CD4-positive, alpha-beta T cell (primary cell): ENCODE results near the gene GSK3A. TPM values are rescaled to one million over a fixed set of nuclear protein-coding genes. Genes with fewer than 3 reads are reported as not detected.

ENCODE experiments used
- ATAC-seq: fragments of 200-7000 bp; cut with Tn5 transposase; one replicate; pipeline ENCODE4 v1.10.0; 2022; ENCODE audit warnings: mild to moderate bottlenecking; ENCODE audit not compliant: poor library complexity
- CTCF ChIA-PET: fragments of 350-600 bp; sonication (Branson Sonifier 250); formaldehyde crosslinking; loops from one replicate; lab custom pipeline; 2021; ENCODE audit warnings: antibody characterized with exemption, inconsistent platforms; lab: Charles Lee
- POLR2A ChIA-PET: fragments of 350-600 bp; sonication (Branson Sonifier 250); formaldehyde crosslinking; loops from one replicate; lab custom pipeline; 2021; ENCODE audit warnings: antibody characterized with exemption, inconsistent platforms; lab: Charles Lee
- DNase-seq, 14 experiments: peaks; one replicate each; pipeline ENCODE4 v3.0.0-alpha.2; 2013 to 2020; ENCODE audit warnings: mixed read lengths in 2 of 14
- H3K27ac ChIP-seq, 2 donors: one replicate each; pipeline versions ENCODE4 v1.5.1 to v1.7.0; 2013; ENCODE audit warnings: low read length in 2 of 2, low read depth in 1 of 2, mild to moderate bottlenecking in 1 of 2
- H3K27me3 ChIP-seq, 2 experiments: 1 replicate in 1 of 2; 2 replicates in 1 of 2; pipeline versions ENCODE4 v1.6.1 to v1.7.0; 2013; ENCODE audit warnings: low read length in 2 of 2, control low read depth in 1 of 2, mild to moderate bottlenecking in 1 of 2, moderate library complexity in 1 of 2; ENCODE audit not compliant: insufficient read depth in 2 of 2, control insufficient read depth in 1 of 2
- H3K36me3 ChIP-seq: one replicate; pipeline ENCODE4 v1.6.1; 2013; ENCODE audit warnings: low read length, control low read depth; ENCODE audit not compliant: insufficient read depth
- H3K4me1 ChIP-seq: one replicate; pipeline ENCODE4 v1.6.1; 2013; ENCODE audit warnings: low read length, control low read depth; ENCODE audit not compliant: insufficient read depth
- H3K4me3 ChIP-seq: one replicate; pipeline ENCODE4 v1.5.1; 2013; ENCODE audit warnings: mild to moderate bottlenecking, low read length, moderate library complexity
- H3K9me3 ChIP-seq, 2 experiments: 1 replicate in 1 of 2; 2 replicates in 1 of 2; pipeline versions ENCODE4 v1.6.1 to v1.7.0; 2013; ENCODE audit warnings: low read length in 2 of 2, mild to moderate bottlenecking in 2 of 2, control low read depth in 1 of 2, moderate library complexity in 1 of 2; ENCODE audit not compliant: control insufficient read depth in 1 of 2, insufficient read depth in 1 of 2
- H3K27ac Mint-ChIP-seq: one replicate; pipeline ENCODE4 v1.8.0; 2020; ENCODE audit warnings: mixed read lengths
- H3K27me3 Mint-ChIP-seq: one replicate; pipeline ENCODE4 v1.8.0; 2021; ENCODE audit warnings: mixed read lengths
- H3K36me3 Mint-ChIP-seq: one replicate; pipeline ENCODE4 v1.8.0; 2021; ENCODE audit warnings: low read depth, mixed read lengths
- H3K4me1 Mint-ChIP-seq: one replicate; pipeline ENCODE4 v1.8.0; 2021; ENCODE audit warnings: low read depth, mixed read lengths
- H3K4me3 Mint-ChIP-seq: one replicate; pipeline ENCODE4 v1.8.0; 2020; ENCODE audit warnings: mild to moderate bottlenecking, mixed read lengths
- H3K9me3 Mint-ChIP-seq: one replicate; pipeline ENCODE4 v1.8.0; 2020; ENCODE audit warnings: mixed read lengths
- CTCF ChIP-seq: fragments of 200-600 bp; IDR thresholded peaks from one replicate; pipeline ENCODE4 v1.8.0; 2022; ENCODE audit warnings: antibody characterized with exemption, mild to moderate bottlenecking
- intact Hi-C, 2 experiments: fragments of 100-400 bp; cut with DNase I in 1 of 2; cut with micrococcal nuclease in 1 of 2; formaldehyde crosslinking; loops; one replicate each; pipeline versions ENCODE4 v1.15.1 to v1.9.0; 2023 to 2025; cut with DNase I, micrococcal nuclease
- total RNA-seq, 174 experiments: library from RNA in 2 of 174; stranded (reverse) in 2 of 174; gene quantifications; one replicate each; pipeline ENCODE4 v1.2.3 and lab custom pipeline; 2021 to 2026

GSK3A gene
- total RNA-seq, 2 experiments from 2014 or later: 13.6 to 13.9 TPM

GRCh38 chr19:42251572-42252358 is 9.4 kb upstream of the GSK3A start:
- Mint-ChIP-seq H3K27ac (peak overlapping the region; percentile 93), H3K4me3 (peak overlapping the region; percentile 99), H3K9me3 (no peaks in the 10 kb centered on the region), H3K36me3 (peaks cover 16% of the 10 kb centered on the region), H3K27me3 (no peaks in the 10 kb centered on the region), H3K4me1 (peaks cover 33% of the 10 kb centered on the region)
- H3K36me3 ChIP-seq: peaks cover 18% of the 10 kb centered on the region
- peaks cover 43% of the 10 kb centered on the region for H3K4me1 ChIP-seq
- no peak overlapping the region for H3K4me3 ChIP-seq
- no peaks in the 10 kb centered on the region for H3K9me3 ChIP-seq
- TF ChIP-seq CTCF: no peak
- no peak for ATAC-seq
- peak in 1 of 14 experiments; percentile 18 for DNase-seq
- H3K27me3 ChIP-seq: no peaks in the 10 kb centered on the region
- ChIA-PET POLR2A (interaction anchor here (0.6 to 1.5 kb wide), 8 partner anchors 9 to 119 kb away, joined by 3 to 6 read pairs (median 4); partner anchors contain the start of gene POU2F2), CTCF (interaction anchor here (2.0 kb wide), 1 partner anchor 28 kb away, joined by 7 read pairs; no protein-coding TSS in a partner anchor)
- no peak overlapping the region for H3K27ac ChIP-seq
- intact Hi-C loops: no loop called here

GRCh38 chr19:42250666-42251531 is 8.5 kb upstream of the GSK3A start:
- H3K27me3 Mint-ChIP-seq: no peaks in the 10 kb centered on the region
- intact Hi-C loops: no loop called here
- ChIA-PET CTCF (interaction anchor here (2.0 kb wide), 1 partner anchor 29 kb away, joined by 7 read pairs; no protein-coding TSS in a partner anchor), POLR2A (interaction anchor here (0.6 to 1.5 kb wide), 10 partner anchors 8 to 118 kb away, joined by 3 to 6 read pairs (median 3); partner anchors contain the start of genes PAFAH1B3, POU2F2 and PRR19)
- peak overlapping the region; percentile 72 for H3K4me3 Mint-ChIP-seq
- DNase-seq (peak in 3 of 14 experiments; percentile 37 to 50 (median 49)), ATAC-seq (no peak)
- H3K27ac Mint-ChIP-seq: peak overlapping the region; percentile 63
- no peaks in the 10 kb centered on the region for H3K9me3 ChIP-seq
- peaks cover 18% of the 10 kb centered on the region for H3K36me3 ChIP-seq
- H3K4me3 ChIP-seq: no peak overlapping the region
- H3K36me3 Mint-ChIP-seq: peaks cover 16% of the 10 kb centered on the region
- H3K4me1 ChIP-seq: peaks cover 43% of the 10 kb centered on the region
- TF ChIP-seq CTCF: no peak
- peak overlapping the region in 1 of 2 donors; percentile 46 for H3K27ac ChIP-seq
- H3K4me1 Mint-ChIP-seq: peaks cover 27% of the 10 kb centered on the region
- no peaks in the 10 kb centered on the region for H3K9me3 Mint-ChIP-seq
- H3K27me3 ChIP-seq: no peaks in the 10 kb centered on the region

GRCh38 chr19:42250183-42250665 is 7.8 kb upstream of the GSK3A start:
- H3K27me3 ChIP-seq: no peaks in the 10 kb centered on the region
- DNase-seq: no peak
- no peak for ATAC-seq
- TF ChIP-seq CTCF: no peak
- no peak overlapping the region for H3K4me3 ChIP-seq
- Mint-ChIP-seq H3K27me3 (no peaks in the 10 kb centered on the region), H3K4me1 (peaks cover 29% of the 10 kb centered on the region), H3K4me3 (peak overlapping the region; percentile 70), H3K9me3 (no peaks in the 10 kb centered on the region), H3K36me3 (peaks cover 16% of the 10 kb centered on the region), H3K27ac (peak overlapping the region; percentile 79)
- ChIA-PET POLR2A (interaction anchor here (0.7 to 1.5 kb wide), 5 partner anchors 29 to 118 kb away, joined by 3 to 6 read pairs (median 3); partner anchors contain the start of genes PAFAH1B3, POU2F2 and PRR19), CTCF (no interaction called here)
- peaks cover 40% of the 10 kb centered on the region for H3K4me1 ChIP-seq
- H3K36me3 ChIP-seq: peaks cover 18% of the 10 kb centered on the region
- no peaks in the 10 kb centered on the region for H3K9me3 ChIP-seq
- intact Hi-C loops: no loop called here
- H3K27ac ChIP-seq: peak overlapping the region in 1 of 2 donors; percentile 46
